ENCODE data around the gene NFIC. TPM values are rescaled to one million over a fixed set of nuclear protein-coding genes. Genes with fewer than 3 reads are reported as not detected.

Gene NFIC
- total and polyA plus RNA-seq, 2 of the 4 experiments (the other 2 are of a cell fraction) = 21.9 to 32.1 TPM

DNA sequence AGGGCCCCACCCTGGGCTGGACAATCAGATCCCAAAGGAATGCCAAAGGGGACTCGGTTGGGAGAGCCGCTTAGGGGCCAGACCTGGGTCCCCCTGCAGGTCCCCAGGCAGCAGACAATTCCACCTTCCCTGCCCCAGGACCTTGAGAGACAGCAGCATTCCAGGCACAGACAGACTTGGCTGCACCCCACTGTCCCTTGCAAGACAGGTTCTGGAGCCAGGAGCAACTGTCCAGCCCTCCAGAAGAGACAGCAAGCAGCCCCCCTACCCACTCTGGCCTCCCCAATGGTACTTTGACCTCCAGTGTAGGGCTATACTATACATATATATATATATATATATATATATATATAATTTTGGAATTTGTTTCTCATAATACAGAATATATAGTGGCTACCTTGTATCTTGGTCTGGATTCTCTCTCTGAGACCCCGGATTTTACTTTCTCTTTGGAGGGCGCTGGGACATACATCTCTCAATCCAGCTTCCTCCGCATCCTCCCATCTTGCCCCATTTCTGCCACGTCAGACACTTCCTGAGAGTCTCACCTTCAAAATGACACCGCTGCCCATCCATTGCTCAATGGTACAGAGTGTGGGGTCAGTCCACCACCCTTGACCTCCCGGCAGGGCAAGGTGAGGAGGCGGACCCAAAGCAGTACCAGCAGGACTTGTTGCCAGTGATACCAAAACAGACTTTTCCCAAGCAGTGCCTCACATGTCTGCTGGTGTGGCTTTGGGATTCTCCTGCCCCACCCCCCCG lies 101.2 kb downstream of the NFIC start:
- Histone ChIP-seq H3K23ac (ENCODE audit: low read depth, low read length) (no peak overlapping the region), H3K4me2 (ENCODE audit: low read depth, low read length) (no peak overlapping the region), H4K91ac (ENCODE audit: insufficient read depth, low read depth, low read length) (no peak overlapping the region), H3K4ac (ENCODE audit: low read depth, low read length) (no peak overlapping the region), H3K9me3 (ENCODE audit: control insufficient read depth, insufficient read depth, low read length) (no peaks in the 10 kb centered on the region), H3K36me3 (ENCODE audit: control insufficient read depth, insufficient read depth, low read length) (peaks cover 15% of the 10 kb centered on the region), H3K14ac (replicated peaks; ENCODE audit: low read depth, low read length) (no peak overlapping the region), H3K27ac (ENCODE audit: insufficient read depth, low read length) (no peak overlapping the region), H2AK5ac (ENCODE audit: low read depth, low read length) (no peak overlapping the region), H4K20me1 (ENCODE audit: insufficient read depth, low read length) (peaks cover 17% of the 10 kb centered on the region), H3K18ac (ENCODE audit: low read depth, low read length) (no peak overlapping the region), H2BK20ac (ENCODE audit: low read depth, low read length) (no peak overlapping the region), H4K5ac (ENCODE audit: low read depth, low read length) (no peak overlapping the region), H3K4me1 (ENCODE audit: control insufficient read depth, insufficient read depth, low read length) (no peaks in the 10 kb centered on the region), H2BK15ac (ENCODE audit: low read depth, low read length) (no peak overlapping the region), H2AK9ac (replicated peaks; ENCODE audit: low read depth, low read length, poor library complexity) (no peak overlapping the region), H3K9me1 (ENCODE audit: insufficient read depth, low read length) (no peaks in the 10 kb centered on the region), H4K8ac (ENCODE audit: low read depth in 2 of 2, low read length in 2 of 2) (no peak overlapping the region), H3K56ac (ENCODE audit: extremely low read depth, insufficient read depth, low read length) (no peak overlapping the region), H2AFZ (replicated peaks; ENCODE audit: low read length, poor library complexity) (no peak overlapping the region), H3K27me3 (ENCODE audit: control insufficient read depth, insufficient read depth, low read length) (no peaks in the 10 kb centered on the region), H3K79me1 (ENCODE audit: low read depth in 1 of 2, low read length in 2 of 2) (peaks cover 0 to 26% of the 10 kb centered on the region in 2 experiments; a peak in 3 of 4 replicates), H3K9ac (ENCODE audit: low read depth, low read length) (no peak overlapping the region), H2BK5ac (ENCODE audit: low read depth, low read length, poor library complexity, severe bottlenecking) (no peak overlapping the region), H3K4me3 (ENCODE audit: insufficient read depth, low read depth, low read length) (no peak overlapping the region), H2BK120ac (ENCODE audit: low read depth, low read length) (no peak overlapping the region)
- in situ Hi-C loops (cut with MboI; ENCODE audit: low sequenced_read_pairs) = no loop called here
- CTCF ChIA-PET = no interaction called here
- no peak for DNase-seq
- intact Hi-C loops (cut with micrococcal nuclease) = no loop called here
- POLR2A ChIA-PET (ENCODE audit: unreplicated experiment) = no interaction called here
- 94% methylated on average over 6 of the region's 10 CpGs; no CpG with 5 or more reads in 1 of the 2 experiments for whole genome bisulfite sequencing, 2 experiments (ENCODE audit: extremely low coverage in 2 of 2, insufficient read length in 1 of 2)
- ATAC-seq (ENCODE audit: low read depth) = no peak
- dilution Hi-C loops (cut with HindIII; ENCODE audit: low sequenced_read_pairs, unreplicated experiment) = no loop called here
- no TSS peak for BruUV-seq (replicated peaks)
- TF ChIP-seq SMC3 (IDR thresholded peaks at IDR 0.05; ENCODE audit: low read depth, low read length) = no peak
